WERI-Rb-1 (cell line): ENCODE measurements around the gene CTIF.
A peak's percentile ranks its signal among the peaks of the same experiment; 100 is the strongest.

Experiments used
- DNase-seq: peaks from one replicate; pipeline ENCODE4 v3.0.0-alpha.2; 2020
- H3K27ac ChIP-seq: fragments of 250-450 bp; sonication (Bioruptor Pico); 2 replicates; pipeline ENCODE4 v1.5.1; 2020; ENCODE audit warnings: mild to moderate bottlenecking, moderate library complexity
- H3K27me3 ChIP-seq: fragments of 250-450 bp; sonication (Bioruptor Pico); 2 replicates; pipeline ENCODE4 v1.5.1; 2021; ENCODE audit warnings: mild to moderate bottlenecking, low read depth, moderate library complexity; ENCODE audit not compliant: insufficient read depth, severe bottlenecking
- H3K36me3 ChIP-seq: fragments of 250-450 bp; sonication (Bioruptor Pico); 2 replicates; pipeline ENCODE4 v1.5.1; 2020; ENCODE audit warnings: mild to moderate bottlenecking, moderate library complexity
- H3K4me3 ChIP-seq: 2 replicates; pipeline ENCODE4 v1.5.1; 2011; ENCODE audit warnings: low read depth, mild to moderate bottlenecking, control low read depth, low read length
- H3K9me3 ChIP-seq: fragments of 250-450 bp; sonication (Bioruptor Pico); 2 replicates; pipeline ENCODE4 v1.5.1; 2021; ENCODE audit warnings: mild to moderate bottlenecking, moderate library complexity; ENCODE audit not compliant: severe bottlenecking
- CTCF ChIP-seq: IDR thresholded peaks from 2 replicates; pipeline ENCODE4 v1.5.1; 2011; ENCODE audit warnings: low read depth, mild to moderate bottlenecking, control low read depth, inconsistent platforms, low read length

Gene CTIF

GRCh38 chr18:48885924-48886400 lies 347.1 kb downstream of the CTIF start:
- no peaks in the 10 kb centered on the region for H3K27me3 ChIP-seq
- no peak for TF ChIP-seq CTCF
- H3K36me3 ChIP-seq = no peaks in the 10 kb centered on the region
- no peak overlapping the region for H3K27ac ChIP-seq
- DNase-seq = no peak
- H3K4me3 ChIP-seq = no peak overlapping the region
- H3K9me3 ChIP-seq = peaks cover 21% of the 10 kb centered on the region

- DNase-seq = no peak
- Histone ChIP-seq H3K27ac (no peak overlapping the region), H3K4me3 (no peak overlapping the region), H3K9me3 (peaks cover 14% of the 10 kb centered on the region), H3K36me3 (no peaks in the 10 kb centered on the region), H3K27me3 (no peaks in the 10 kb centered on the region)
- no peak for TF ChIP-seq CTCF
Observed at GRCh38 chr18:48886520-48887293, 347.9 kb downstream of the CTIF start.

GRCh38 chr18:48887294-48887904 lies 348.6 kb downstream of the CTIF start:
- peak overlapping the region; percentile 55 for H3K27ac ChIP-seq
- peaks cover 7% of the 10 kb centered on the region for H3K9me3 ChIP-seq
- H3K36me3 ChIP-seq = no peaks in the 10 kb centered on the region
- H3K4me3 ChIP-seq = no peak overlapping the region
- no peaks in the 10 kb centered on the region for H3K27me3 ChIP-seq
- DNase-seq = peak; percentile 47
- TF ChIP-seq CTCF = no peak

- Histone ChIP-seq H3K27me3 (no peaks in the 10 kb centered on the region), H3K36me3 (no peaks in the 10 kb centered on the region), H3K4me3 (no peak overlapping the region), H3K27ac (peak overlapping the region; percentile 55), H3K9me3 (no peaks in the 10 kb centered on the region)
- peak; percentile 81 for DNase-seq
- peak; percentile 76 for TF ChIP-seq CTCF
Observed at GRCh38 chr18:48887905-48888772, 349.3 kb downstream of the CTIF start.

- Histone ChIP-seq H3K27me3 (no peaks in the 10 kb centered on the region), H3K27ac (peak overlapping the region; percentile 55), H3K4me3 (no peak overlapping the region), H3K9me3 (no peaks in the 10 kb centered on the region), H3K36me3 (no peaks in the 10 kb centered on the region)
- no peak for DNase-seq
- TF ChIP-seq CTCF = no peak
Observed at GRCh38 chr18:48888773-48889080, 349.9 kb downstream of the CTIF start.
